Measurements from ENCODE around the gene NFIC.

NFIC gene

GRCh38 chr19:3516675-3517207 is 150.4 kb downstream of the NFIC start:
- DNase-seq (ENCODE audit: low spot score) = no peak
- ChIA-PET CTCF (no interaction called here), POLR2A (ENCODE audit: low non-redundant PET) (no interaction called here)
- TF ChIP-seq CTCF (conservative IDR thresholded peaks at IDR 0.05; ENCODE audit: low read depth) = no peak
- H3K27ac ChIP-seq = peak overlapping the region; percentile 37

GRCh38 chr19:3517638-3518037 is 151.3 kb downstream of the NFIC start:
- POLR2A ChIA-PET (ENCODE audit: low non-redundant PET) = no interaction called here
- CTCF ChIA-PET = no interaction called here
- peak overlapping the region; percentile 81 for H3K27ac ChIP-seq

GRCh38 chr19:3518255-3518654 is 151.9 kb downstream of the NFIC start:
- ChIA-PET CTCF (no interaction called here), POLR2A (ENCODE audit: low non-redundant PET) (no interaction called here)
- no peak for DNase-seq (ENCODE audit: low spot score)
- TF ChIP-seq CTCF (conservative IDR thresholded peaks at IDR 0.05; ENCODE audit: low read depth) = no peak
- H3K27ac ChIP-seq = peak overlapping the region; percentile 81

More at GRCh38 chr19:3517638-3518037, 151.3 kb downstream of the NFIC start:
- DNase-seq (ENCODE audit: low spot score) = no peak
- TF ChIP-seq CTCF (conservative IDR thresholded peaks at IDR 0.05; ENCODE audit: low read depth) = no peak

GRCh38 chr19:3518659-3519058 is 152.3 kb downstream of the NFIC start:
- peak overlapping the region; percentile 81 for H3K27ac ChIP-seq
- ChIA-PET POLR2A (ENCODE audit: low non-redundant PET) (no interaction called here), CTCF (no interaction called here)
- no peak for TF ChIP-seq CTCF (conservative IDR thresholded peaks at IDR 0.05; ENCODE audit: low read depth)
- no peak for DNase-seq (ENCODE audit: low spot score)

All from RWPE1 (cell line).